IPS DF 4.7 (cell line): ENCODE measurements around the gene MBL2.

Experiments
- DNase-seq: peaks from one replicate; pipeline ENCODE4 v3.0.0-alpha.2; 2013; ENCODE audit warnings: low spot score; ENCODE audit errors: extremely low read depth

Gene MBL2

GRCh38 chr10:52774182-52774581 lies 1.6 kb upstream of the MBL2 start:
- DNase-seq, result no peak

- DNase-seq, result no peak
These were observed 794 bp downstream of the MBL2 start for GRCh38 chr10:52771534-52772445.

GRCh38 chr10:52770904-52771303 lies 1.7 kb downstream of the MBL2 start:
- DNase-seq, result no peak

- no peak for DNase-seq
These were observed 2.6 kb downstream of the MBL2 start for GRCh38 chr10:52769966-52770365.

- DNase-seq, result no peak
These were observed 4.5 kb downstream of the MBL2 start for GRCh38 chr10:52768001-52768532.

- DNase-seq, result no peak
These were observed 10.5 kb downstream of the MBL2 start for GRCh38 chr10:52762088-52762487.

GRCh38 chr10:52759154-52759553 lies 13.4 kb downstream of the MBL2 start:
- no peak for DNase-seq

GRCh38 chr10:52758406-52758805 lies 14.2 kb downstream of the MBL2 start:
- DNase-seq, result no peak

- no peak for DNase-seq
These were observed 14.8 kb downstream of the MBL2 start for GRCh38 chr10:52757773-52758172.

- no peak for DNase-seq
These were observed 15.6 kb downstream of the MBL2 start for GRCh38 chr10:52756966-52757365.

- DNase-seq, result no peak
These were observed 16.3 kb downstream of the MBL2 start for GRCh38 chr10:52756295-52756694.

GRCh38 chr10:52755297-52756062 lies 17.1 kb downstream of the MBL2 start:
- no peak for DNase-seq

- no peak for DNase-seq
These were observed 19.7 kb downstream of the MBL2 start for GRCh38 chr10:52752801-52753445.

- DNase-seq, result no peak
These were observed 20.3 kb downstream of the MBL2 start for GRCh38 chr10:52752261-52752660.

GRCh38 chr10:52751337-52751736 lies 21.2 kb downstream of the MBL2 start:
- no peak for DNase-seq

- no peak for DNase-seq
These were observed 22.0 kb downstream of the MBL2 start for GRCh38 chr10:52750629-52751028.

GRCh38 chr10:52747694-52748093 lies 24.9 kb downstream of the MBL2 start:
- DNase-seq, result no peak

- DNase-seq, result no peak
These were observed 26.4 kb downstream of the MBL2 start for GRCh38 chr10:52746169-52746568.

GRCh38 chr10:52744057-52744805 lies 28.4 kb downstream of the MBL2 start:
- DNase-seq, result no peak

GRCh38 chr10:52742731-52743130 lies 29.9 kb downstream of the MBL2 start:
- DNase-seq, result no peak

- no peak for DNase-seq
These were observed 30.7 kb downstream of the MBL2 start for GRCh38 chr10:52741851-52742250.
